PC-9 (cell line): ENCODE measurements around the gene TRIM56. TPM values are rescaled to one million over a fixed set of nuclear protein-coding genes. Genes with fewer than 3 reads are reported as not detected.

Experiments
- BruUV-seq: library from RNA; stranded (reverse); fragments of 400-500 nt; replicated peaks from 2 replicates; lab custom pipeline; 2021; lab: Mats Ljungman, UMichigan
- CTCF ChIA-PET: fragments of 300-600 bp; sonication (Branson Sonifier 250); formaldehyde crosslinking; loops from one replicate; lab custom pipeline; 2022; ENCODE audit warnings: antibody characterized with exemption; lab: Charles Lee
- POLR2A ChIA-PET: fragments of 300-600 bp; sonication (Branson Sonifier 250); formaldehyde crosslinking; loops from one replicate; lab custom pipeline; 2022; ENCODE audit warnings: antibody characterized with exemption; ENCODE audit not compliant: unreplicated experiment; lab: Charles Lee
- DNase-seq, 2 experiments: peaks; one replicate each; pipeline versions ENCODE4 v3.0.0 to v3.0.0-alpha.2; 2015 to 2022; ENCODE audit warnings: mixed read lengths in 1 of 2
- H2AFZ ChIP-seq: fragments of 200-600 bp; sonication (generic); 2 replicates; pipeline ENCODE4 v1.8.1; 2017; ENCODE audit warnings: antibody characterized with exemption
- H3F3A ChIP-seq: fragments of 200-600 bp; sonication (generic); 2 replicates; pipeline ENCODE4 v1.8.1; 2017; ENCODE audit warnings: antibody characterized with exemption, mild to moderate bottlenecking, low read depth; ENCODE audit not compliant: insufficient read depth
- H3K27ac ChIP-seq: fragments of 200-600 bp; sonication (generic); 2 replicates; pipeline ENCODE4 v1.6.1; 2016; ENCODE audit warnings: mixed run types
- H3K27me3 ChIP-seq: fragments of 200-600 bp; sonication (generic); 2 replicates; pipeline ENCODE4 v1.6.1; 2016; ENCODE audit warnings: low read depth, mixed run types; ENCODE audit not compliant: insufficient read depth
- H3K36me3 ChIP-seq: fragments of 200-600 bp; sonication (generic); 2 replicates; pipeline ENCODE4 v1.6.1; 2016; ENCODE audit warnings: low read depth, mixed run types
- H3K4me1 ChIP-seq: fragments of 200-600 bp; sonication (generic); replicated peaks from 2 replicates; pipeline ENCODE4 v1.6.1; 2016; ENCODE audit warnings: mixed run types; ENCODE audit not compliant: insufficient read depth
- H3K4me2 ChIP-seq: fragments of 200-600 bp; sonication (generic); 2 replicates; pipeline ENCODE4 v1.6.1; 2017; ENCODE audit warnings: mixed run types
- H3K4me3 ChIP-seq: fragments of 200-600 bp; sonication (generic); 2 replicates; pipeline ENCODE4 v1.6.1; 2016; ENCODE audit warnings: mixed run types
- H3K79me2 ChIP-seq: fragments of 200-600 bp; sonication (generic); 2 replicates; pipeline ENCODE4 v1.6.1; 2017; ENCODE audit warnings: low read depth, mixed run types
- H3K9me2 ChIP-seq: fragments of 200-600 bp; sonication (generic); 2 replicates; pipeline ENCODE4 v1.8.1; 2017; ENCODE audit warnings: mild to moderate bottlenecking; ENCODE audit not compliant: insufficient read depth
- H3K9me3 ChIP-seq: fragments of 200-600 bp; sonication (generic); 2 replicates; pipeline ENCODE4 v1.8.1; 2016; ENCODE audit warnings: low read depth; ENCODE audit not compliant: insufficient read depth
- H4K20me1 ChIP-seq: fragments of 200-600 bp; sonication (generic); 2 replicates; pipeline ENCODE4 v1.8.1; 2017; ENCODE audit not compliant: insufficient read depth
- CTCF ChIP-seq: fragments of 200-600 bp; sonication (generic); conservative IDR thresholded peaks from 2 replicates; pipeline ENCODE4 v1.6.1; 2017; ENCODE audit warnings: mixed run types, antibody characterized with exemption, mild to moderate bottlenecking, moderate library complexity
- EZH2 ChIP-seq: fragments of 200-600 bp; sonication (generic); IDR thresholded peaks from 2 replicates; pipeline ENCODE4 v1.8.0; 2017; ENCODE audit warnings: antibody characterized with exemption, low read depth
- intact Hi-C: fragments of 100-400 bp; cut with micrococcal nuclease; formaldehyde crosslinking; loops from one replicate; pipeline ENCODE4 v1.10.0; 2022; ENCODE audit not compliant: unreplicated experiment
- total RNA-seq: library from RNA; stranded (reverse); gene quantifications from 2 replicates; pipeline ENCODE4 v1.2.3, GENCODE V29; 2021

The TRIM56 gene
- total RNA-seq, 1 experiment from 2014 or later, result 72.3 TPM

GRCh38 chr7:101081432-101081831, 3.8 kb upstream of the TRIM56 start:
- ChIA-PET POLR2A (interaction anchor here (0.5 to 1.2 kb wide), 6 partner anchors 36 to 746 kb away, joined by 3 to 15 read pairs (median 5); partner anchors contain the start of gene SERPINE1), CTCF (interaction anchor here (0.6 to 0.7 kb wide), 5 partner anchors 13 to 624 kb away, joined by 4 to 8 read pairs (median 6); no protein-coding TSS in a partner anchor)
- no peaks in the 10 kb centered on the region for H3K9me2 ChIP-seq
- no peaks in the 10 kb centered on the region for H3K27me3 ChIP-seq
- peaks cover 52% of the 10 kb centered on the region for H3F3A ChIP-seq
- no peaks in the 10 kb centered on the region for H3K36me3 ChIP-seq
- peaks cover 37% of the 10 kb centered on the region for H3K4me1 ChIP-seq
- H2AFZ ChIP-seq, result no peak overlapping the region
- peak overlapping the region; percentile 78 for H3K27ac ChIP-seq
- no TSS peak for BruUV-seq
- H3K9me3 ChIP-seq, result no peaks in the 10 kb centered on the region
- DNase-seq, result peak in 1 of 2 experiments; percentile 98
- H3K79me2 ChIP-seq, result peaks cover 8% of the 10 kb centered on the region
- intact Hi-C loops, result loop anchor here (1.0 to 10.0 kb wide), 2 partner anchors 57 to 497 kb away; partner anchors contain the start of genes FBXO24 and LRCH4
- H3K4me2 ChIP-seq, result peak overlapping the region; percentile 41; the same call in 1 of the 2 replicates
- no peak for TF ChIP-seq CTCF
- no peaks in the 10 kb centered on the region for H4K20me1 ChIP-seq
- H3K4me3 ChIP-seq, result no peak overlapping the region

DNA sequence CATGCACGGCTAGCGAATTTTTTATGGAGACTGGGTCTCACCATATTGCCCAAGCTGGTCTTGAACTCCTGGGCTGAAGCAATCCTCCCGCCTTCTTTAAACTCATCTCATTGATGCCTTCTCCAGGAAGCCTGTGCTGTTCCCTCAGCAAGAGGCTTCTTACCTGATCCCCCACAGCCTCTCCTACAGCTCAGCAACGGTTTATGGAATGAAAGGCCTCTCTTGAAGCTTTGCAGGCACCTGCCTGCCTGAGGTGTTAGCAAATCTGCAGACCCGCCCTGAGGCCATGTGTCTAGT, 468 bp upstream of the TRIM56 start:
- intact Hi-C loops, result loop anchor here (1.0 to 10.0 kb wide), 4 partner anchors 15 to 500 kb away; partner anchors contain the start of genes FBXO24 and LRCH4
- H3K4me3 ChIP-seq, result no peak overlapping the region; the same call in 1 of the 2 replicates

More for the DNA sequence above, 468 bp upstream of the TRIM56 start:
- H3K9me2 ChIP-seq, result no peaks in the 10 kb centered on the region
- H3K27me3 ChIP-seq, result no peaks in the 10 kb centered on the region
- peaks cover 46% of the 10 kb centered on the region for H3F3A ChIP-seq
- CTCF ChIA-PET, result interaction anchor here (0.5 to 1.4 kb wide), 15 partner anchors 10 to 917 kb away, joined by 3 to 16 read pairs (median 5); partner anchors contain the start of genes GAL3ST4 and POP7
- no peak overlapping the region for H2AFZ ChIP-seq
- TF ChIP-seq CTCF (no peak), EZH2 (no peak)
- peak overlapping the region; percentile 88 for H3K27ac ChIP-seq
- H3K4me2 ChIP-seq, result peak overlapping the region; percentile 77
- TSS peak; percentile 47 for BruUV-seq
- H3K4me1 ChIP-seq, result peaks cover 39% of the 10 kb centered on the region
- POLR2A ChIA-PET, result interaction anchor here (0.5 to 1.5 kb wide), 14 partner anchors 14 to 481 kb away, joined by 4 to 23 read pairs (median 8); partner anchors contain the start of genes PLOD3 and SRRT
- H4K20me1 ChIP-seq, result no peaks in the 10 kb centered on the region
- H3K36me3 ChIP-seq, result no peaks in the 10 kb centered on the region
- H3K79me2 ChIP-seq, result peaks cover 42% of the 10 kb centered on the region
- no peaks in the 10 kb centered on the region for H3K9me3 ChIP-seq
- DNase-seq, result no peak
